HepG2 (cell line): ENCODE data around the gene DAAM2. TPM values are rescaled to one million over a fixed set of nuclear protein-coding genes. Genes with fewer than 3 reads are reported as not detected.

Experiments used
- MLXIP ChIP-seq: sonication (generic); formaldehyde crosslinking; IDR thresholded peaks from 2 replicates; pipeline ENCODE4 v1.9.0; 2021; ENCODE audit warnings: missing genetic modification reagents, borderline replicate concordance
- PATZ1 ChIP-seq: sonication (generic); formaldehyde crosslinking; IDR thresholded peaks from 2 replicates; pipeline ENCODE4 v1.4.0; 2020; ENCODE audit warnings: missing genetic modification reagents
- POLR2AphosphoS5 ChIP-seq: IDR thresholded peaks from 2 replicates; pipeline ENCODE4 v1.6.1; 2012; ENCODE audit warnings: low read depth, low read length
- ZNF687 ChIP-seq: sonication (generic); formaldehyde crosslinking; IDR thresholded peaks from 2 replicates; pipeline ENCODE4 v1.5.1; 2020; ENCODE audit warnings: mild to moderate bottlenecking, missing genetic modification reagents, moderate library complexity
- polyA plus RNA-seq, 8 experiments: library from polyadenylated mRNA; depleted of rRNA in 3 of 8; stranded (reverse) in 7 of 8; unstranded in 1 of 8; fragments of >200 nt; fragmentation: Illumina TruSeq in 4 of 8; extraction: Trizol in 4 of 8; gene quantifications; 2 replicates each; pipeline versions ENCODE4 v1.2.1 to v1.2.3, GENCODE V29; 2011 to 2016; ENCODE audit warnings: low read depth in 4 of 8, missing spikeins in 1 of 8, mixed read lengths in 1 of 8; ENCODE audit not compliant: insufficient read depth in 1 of 8
- total RNA-seq, 5 experiments: library from RNA; depleted of rRNA; stranded (reverse); fragments of >200 nt; fragmentation: Illumina TruSeq; extraction: Trizol; gene quantifications; 2 replicates each; pipeline ENCODE4 v1.2.3, GENCODE V29; 2016; ENCODE audit warnings: low read depth in 1 of 5

Gene DAAM2
- total and polyA plus RNA-seq, 2 of the 13 experiments (the other 11 are each of a cell fraction or from before 2014, with no cell fraction given), result 0.01 TPM; not detected in 1

GRCh38 chr6:39924283-39924682 lies 132.1 kb downstream of the DAAM2 start (continued):
- TF ChIP-seq PATZ1 (CRISPR knock-in tag), result no peak
- TF ChIP-seq POLR2AphosphoS5, result no peak
- no peak for TF ChIP-seq MLXIP (CRISPR knock-in tag)
- no peak for TF ChIP-seq ZNF687
